Activated naive CD8-positive, alpha-beta T cell (primary cell): Measurements from ENCODE around the gene RAB11FIP5.

Experiments used
- H3K27ac Mint-ChIP-seq: one replicate; pipeline ENCODE4 v1.8.0; 2021; ENCODE audit warnings: mixed read lengths
- H3K27me3 Mint-ChIP-seq: one replicate; pipeline ENCODE4 v1.8.0; 2021; ENCODE audit warnings: mixed read lengths
- H3K36me3 Mint-ChIP-seq: one replicate; pipeline ENCODE4 v1.8.0; 2021; ENCODE audit warnings: mixed read lengths
- H3K4me1 Mint-ChIP-seq: one replicate; pipeline ENCODE4 v1.8.0; 2021; ENCODE audit warnings: low read depth, mixed read lengths
- H3K4me3 Mint-ChIP-seq: one replicate; pipeline ENCODE4 v1.8.0; 2021; ENCODE audit warnings: mild to moderate bottlenecking, mixed read lengths
- H3K9me3 Mint-ChIP-seq: one replicate; pipeline ENCODE4 v1.8.0; 2021; ENCODE audit warnings: low read depth, mixed read lengths

Gene RAB11FIP5

GRCh38 chr2:73114273-73114867 is 1.6 kb upstream of the RAB11FIP5 start:
- Mint-ChIP-seq H3K4me1 (peaks cover 17% of the 10 kb centered on the region), H3K27ac (no peak overlapping the region), H3K9me3 (no peaks in the 10 kb centered on the region), H3K27me3 (no peaks in the 10 kb centered on the region), H3K36me3 (no peaks in the 10 kb centered on the region), H3K4me3 (peak overlapping the region; percentile 62)

DNA sequence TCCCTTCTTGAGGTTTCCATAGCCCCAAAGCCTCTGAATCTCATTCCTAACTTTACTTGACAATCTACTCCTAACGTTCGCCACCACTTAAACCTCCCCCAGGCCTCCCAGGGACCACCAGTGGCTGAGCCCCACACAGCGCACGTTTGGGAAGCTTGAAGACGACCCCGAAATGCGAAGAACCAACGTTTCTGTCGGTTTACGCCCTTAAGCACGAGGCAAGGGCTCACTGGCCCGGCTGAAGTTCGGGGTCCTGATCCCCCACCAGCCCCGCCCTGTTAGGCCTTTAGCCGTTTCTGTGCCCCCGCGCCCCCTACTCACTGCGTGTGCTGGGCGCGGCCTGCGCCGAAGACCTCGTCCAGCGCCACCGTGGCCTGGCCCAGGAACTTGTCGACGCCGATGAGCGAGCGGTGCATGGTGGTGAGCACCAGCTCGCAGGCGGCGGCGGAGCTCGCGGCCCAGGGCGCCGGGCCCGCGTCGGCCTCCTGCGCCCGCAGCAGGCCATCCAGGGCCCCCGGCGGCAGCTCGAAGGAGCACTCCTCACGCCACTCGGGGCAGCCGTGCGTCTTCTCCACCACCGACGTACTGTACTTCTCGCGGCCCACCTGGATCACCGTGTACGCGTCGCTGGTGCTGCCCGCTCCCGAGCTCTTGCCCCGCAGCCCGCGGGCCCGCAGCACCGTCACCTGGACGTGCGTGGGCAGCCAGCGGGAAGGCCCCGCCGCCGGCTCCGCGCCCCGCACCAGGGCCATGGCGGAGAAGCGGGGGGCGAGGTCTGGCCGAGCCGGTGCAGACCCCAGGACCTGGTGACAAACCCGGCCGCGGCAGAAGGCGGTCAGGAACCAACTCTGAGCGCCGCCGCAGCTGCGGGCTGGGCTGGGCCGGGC is 479 bp downstream of the RAB11FIP5 start:
- Mint-ChIP-seq H3K4me3 (peak overlapping the region; percentile 77), H3K9me3 (no peaks in the 10 kb centered on the region), H3K4me1 (peaks cover 17% of the 10 kb centered on the region), H3K27me3 (no peaks in the 10 kb centered on the region), H3K27ac (no peak overlapping the region), H3K36me3 (no peaks in the 10 kb centered on the region)

DNA sequence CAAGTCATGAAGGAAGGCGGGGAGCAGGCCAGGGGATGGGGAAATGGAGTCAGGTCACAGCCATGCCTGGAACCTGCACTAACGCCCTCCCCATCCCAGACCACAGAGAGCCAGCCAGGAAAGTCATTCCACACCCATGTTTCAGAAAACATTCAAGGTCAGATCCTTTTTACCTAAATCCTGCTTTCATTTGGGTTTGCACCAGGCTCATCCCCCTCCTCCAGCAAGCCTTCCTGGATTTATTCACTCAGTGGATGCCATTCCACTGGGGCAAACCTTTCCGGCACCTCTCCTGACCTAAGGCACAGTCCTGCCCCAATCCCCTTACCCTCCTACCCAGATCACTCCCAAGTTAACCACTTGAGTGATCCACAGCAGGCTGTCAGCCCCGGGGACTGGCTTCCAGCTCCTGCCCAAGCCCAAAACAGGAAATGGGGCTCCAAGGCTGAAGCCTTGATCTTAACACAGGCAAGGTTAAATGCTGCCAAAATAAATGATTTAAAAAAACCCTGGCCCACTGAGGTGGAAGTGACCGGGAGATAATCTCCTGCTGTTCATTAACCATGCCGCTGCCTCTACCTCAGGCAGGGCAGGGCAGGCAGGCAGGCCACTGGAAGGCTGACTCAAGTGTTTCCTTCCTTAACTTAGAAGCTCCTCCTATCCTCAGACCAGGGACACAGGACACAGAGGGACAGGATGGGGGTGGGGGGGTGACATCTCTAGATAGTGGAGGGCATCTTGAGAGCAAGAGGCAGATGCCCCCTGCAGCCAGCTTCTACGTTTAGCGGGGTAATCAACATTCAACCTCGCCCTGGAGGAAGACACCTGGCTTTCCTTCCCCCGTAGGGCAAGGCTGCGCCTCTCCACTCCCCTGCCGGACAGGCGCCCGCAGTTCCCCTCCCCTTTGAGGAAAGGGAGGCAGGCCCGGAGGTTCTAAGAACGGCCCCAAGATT is 1.4 kb downstream of the RAB11FIP5 start:
- no peaks in the 10 kb centered on the region for H3K27me3 Mint-ChIP-seq
- H3K36me3 Mint-ChIP-seq, result no peaks in the 10 kb centered on the region
- H3K4me3 Mint-ChIP-seq, result peak overlapping the region; percentile 77
- H3K9me3 Mint-ChIP-seq, result no peaks in the 10 kb centered on the region
- H3K27ac Mint-ChIP-seq, result peak overlapping the region; percentile 28
- H3K4me1 Mint-ChIP-seq, result peaks cover 17% of the 10 kb centered on the region

GRCh38 chr2:73110168-73111072 is 2.3 kb downstream of the RAB11FIP5 start:
- Mint-ChIP-seq H3K4me1 (peaks cover 17% of the 10 kb centered on the region), H3K36me3 (no peaks in the 10 kb centered on the region), H3K27ac (no peak overlapping the region), H3K9me3 (no peaks in the 10 kb centered on the region), H3K27me3 (no peaks in the 10 kb centered on the region), H3K4me3 (peak overlapping the region; percentile 77)

GRCh38 chr2:73109431-73110167 is 3.1 kb downstream of the RAB11FIP5 start:
- Mint-ChIP-seq H3K4me1 (peaks cover 17% of the 10 kb centered on the region), H3K4me3 (no peak overlapping the region), H3K27ac (no peak overlapping the region), H3K27me3 (no peaks in the 10 kb centered on the region), H3K36me3 (no peaks in the 10 kb centered on the region), H3K9me3 (no peaks in the 10 kb centered on the region)

- H3K4me3 Mint-ChIP-seq, result no peak overlapping the region
- no peak overlapping the region for H3K27ac Mint-ChIP-seq
- H3K27me3 Mint-ChIP-seq, result no peaks in the 10 kb centered on the region
- H3K36me3 Mint-ChIP-seq, result no peaks in the 10 kb centered on the region
- peaks cover 14% of the 10 kb centered on the region for H3K4me1 Mint-ChIP-seq
- no peaks in the 10 kb centered on the region for H3K9me3 Mint-ChIP-seq
Measured at GRCh38 chr2:73107211-73107926, 5.4 kb downstream of the RAB11FIP5 start.

DNA sequence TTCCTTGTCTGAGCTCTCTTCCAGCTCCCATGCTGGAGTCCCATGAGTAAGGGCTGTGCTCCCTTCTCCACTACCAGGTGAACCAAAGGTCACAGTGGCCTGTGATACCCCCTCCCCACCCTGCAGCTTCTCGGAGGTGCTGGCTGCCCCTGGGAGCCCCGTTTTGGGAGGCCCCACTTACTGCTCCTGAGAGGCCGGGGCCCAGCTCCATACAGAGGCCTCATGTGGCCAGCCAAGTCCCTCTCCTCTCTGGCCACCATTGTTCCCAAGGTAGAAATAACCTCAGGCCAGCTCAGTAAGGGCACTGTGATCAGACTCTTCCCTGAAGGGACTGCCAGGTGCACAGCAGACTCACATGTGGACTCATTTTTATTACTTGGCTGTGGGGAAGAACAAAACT is 6.0 kb downstream of the RAB11FIP5 start:
- Mint-ChIP-seq H3K36me3 (no peaks in the 10 kb centered on the region), H3K9me3 (no peaks in the 10 kb centered on the region), H3K4me1 (peaks cover 12% of the 10 kb centered on the region), H3K27ac (no peak overlapping the region), H3K4me3 (no peak overlapping the region), H3K27me3 (no peaks in the 10 kb centered on the region)

- H3K27ac Mint-ChIP-seq, result no peak overlapping the region
- H3K4me1 Mint-ChIP-seq, result peaks cover 2% of the 10 kb centered on the region
- H3K27me3 Mint-ChIP-seq, result no peaks in the 10 kb centered on the region
- no peaks in the 10 kb centered on the region for H3K36me3 Mint-ChIP-seq
- no peaks in the 10 kb centered on the region for H3K9me3 Mint-ChIP-seq
- no peak overlapping the region for H3K4me3 Mint-ChIP-seq
Measured at GRCh38 chr2:73105511-73105971, 7.2 kb downstream of the RAB11FIP5 start.

DNA sequence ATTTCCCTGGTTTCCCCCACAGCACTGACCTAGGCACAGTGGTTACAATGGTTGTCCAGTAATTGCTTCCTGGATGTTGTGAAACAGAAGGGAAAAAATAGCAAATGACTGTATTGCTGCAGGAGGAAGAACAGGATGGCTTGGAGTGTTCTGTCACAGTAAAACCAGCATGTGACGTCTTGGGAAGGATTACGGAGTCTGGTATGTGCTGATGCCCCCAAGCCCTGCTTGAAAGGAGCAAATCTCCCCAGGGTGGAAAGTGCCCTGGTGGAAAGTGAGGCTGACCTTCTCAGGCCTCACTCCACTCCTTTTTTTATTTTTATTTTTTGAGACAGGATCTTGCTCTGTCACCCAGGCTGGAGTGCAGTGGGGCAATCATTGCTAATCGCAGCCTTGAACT is 7.8 kb downstream of the RAB11FIP5 start:
- Mint-ChIP-seq H3K4me3 (no peak overlapping the region), H3K27me3 (no peaks in the 10 kb centered on the region), H3K27ac (no peak overlapping the region), H3K4me1 (peaks cover 2% of the 10 kb centered on the region), H3K36me3 (no peaks in the 10 kb centered on the region), H3K9me3 (no peaks in the 10 kb centered on the region)

DNA sequence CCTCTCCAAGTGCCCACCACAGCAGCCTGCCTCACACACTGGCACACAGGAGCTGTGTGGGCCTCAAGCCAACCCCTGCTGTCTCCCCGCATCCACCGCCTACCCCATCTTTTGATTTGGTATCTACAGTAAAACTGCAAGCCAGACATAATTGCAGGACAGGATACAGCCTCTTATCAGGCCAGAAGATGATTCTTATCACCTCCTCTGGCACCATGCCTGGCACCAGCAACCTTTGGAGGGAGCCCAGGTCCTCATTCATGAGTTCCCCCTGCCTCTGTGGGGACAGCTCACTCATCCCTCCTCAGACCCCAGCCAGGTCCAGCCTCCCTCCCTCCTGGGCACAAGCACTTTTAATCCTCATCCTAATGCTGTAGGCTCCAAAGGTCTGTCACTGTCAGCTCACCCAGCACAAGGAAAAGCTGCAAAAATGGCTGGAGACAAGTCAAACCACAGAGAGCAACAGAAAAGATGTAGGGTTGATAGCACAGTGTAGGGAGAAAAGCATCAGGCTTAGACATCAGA is 9.7 kb downstream of the RAB11FIP5 start:
- H3K4me3 Mint-ChIP-seq, result no peak overlapping the region
- H3K4me1 Mint-ChIP-seq, result peaks cover 2% of the 10 kb centered on the region
- no peak overlapping the region for H3K27ac Mint-ChIP-seq
- H3K36me3 Mint-ChIP-seq, result no peaks in the 10 kb centered on the region
- no peaks in the 10 kb centered on the region for H3K27me3 Mint-ChIP-seq
- no peaks in the 10 kb centered on the region for H3K9me3 Mint-ChIP-seq

GRCh38 chr2:73101626-73102256 is 11.0 kb downstream of the RAB11FIP5 start:
- Mint-ChIP-seq H3K27ac (no peak overlapping the region), H3K36me3 (no peaks in the 10 kb centered on the region), H3K4me3 (no peak overlapping the region), H3K27me3 (no peaks in the 10 kb centered on the region), H3K9me3 (no peaks in the 10 kb centered on the region), H3K4me1 (peaks cover 2% of the 10 kb centered on the region)

DNA sequence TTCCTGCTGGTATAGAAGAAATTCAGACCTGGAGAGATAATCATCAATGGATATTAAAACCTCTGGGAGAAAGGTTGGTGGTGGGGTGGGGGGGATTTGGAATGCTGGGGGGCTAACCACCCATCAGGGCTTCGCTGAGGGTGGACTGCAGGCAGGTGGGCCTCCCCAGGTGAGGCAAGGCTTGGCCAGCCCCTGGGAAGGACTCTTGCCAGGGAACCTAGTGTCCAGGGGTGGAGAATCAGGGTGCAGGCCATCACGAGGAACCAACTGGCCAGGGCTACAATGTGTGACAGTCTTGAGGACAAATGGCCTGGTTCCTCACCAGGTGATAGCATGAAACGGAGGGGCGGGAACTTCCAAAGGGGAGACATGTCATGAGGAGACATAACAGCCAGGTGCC is 11.8 kb downstream of the RAB11FIP5 start:
- no peak overlapping the region for H3K27ac Mint-ChIP-seq
- H3K9me3 Mint-ChIP-seq, result no peaks in the 10 kb centered on the region
- H3K27me3 Mint-ChIP-seq, result no peaks in the 10 kb centered on the region
- no peaks in the 10 kb centered on the region for H3K36me3 Mint-ChIP-seq
- H3K4me3 Mint-ChIP-seq, result no peak overlapping the region
- H3K4me1 Mint-ChIP-seq, result peaks cover 2% of the 10 kb centered on the region
